Subcutaneous adipose tissue (tissue), 4 donors: ENCODE measurements around the gene NRF1. TPM values are rescaled to one million over a fixed set of nuclear protein-coding genes. Genes with fewer than 3 reads are reported as not detected.

Source experiments
- CTCF ChIP-seq: fragments of 450-650 bp; IDR thresholded peaks from one replicate; pipeline ENCODE4 v1.5.1; 2016; ENCODE audit warnings: low read depth, mild to moderate bottlenecking, control low read depth, antibody characterized with exemption, moderate library complexity
- total RNA-seq, 4 donors: library from RNA; depleted of rRNA; stranded (reverse); fragments of >200 nt; gene quantifications; one replicate each; pipeline ENCODE4 v1.1.0, GENCODE V29; 2016

The NRF1 gene
- total RNA-seq, 4 donors from 2014 or later: 12.8 to 26.7 (median 19.9) TPM

DNA sequence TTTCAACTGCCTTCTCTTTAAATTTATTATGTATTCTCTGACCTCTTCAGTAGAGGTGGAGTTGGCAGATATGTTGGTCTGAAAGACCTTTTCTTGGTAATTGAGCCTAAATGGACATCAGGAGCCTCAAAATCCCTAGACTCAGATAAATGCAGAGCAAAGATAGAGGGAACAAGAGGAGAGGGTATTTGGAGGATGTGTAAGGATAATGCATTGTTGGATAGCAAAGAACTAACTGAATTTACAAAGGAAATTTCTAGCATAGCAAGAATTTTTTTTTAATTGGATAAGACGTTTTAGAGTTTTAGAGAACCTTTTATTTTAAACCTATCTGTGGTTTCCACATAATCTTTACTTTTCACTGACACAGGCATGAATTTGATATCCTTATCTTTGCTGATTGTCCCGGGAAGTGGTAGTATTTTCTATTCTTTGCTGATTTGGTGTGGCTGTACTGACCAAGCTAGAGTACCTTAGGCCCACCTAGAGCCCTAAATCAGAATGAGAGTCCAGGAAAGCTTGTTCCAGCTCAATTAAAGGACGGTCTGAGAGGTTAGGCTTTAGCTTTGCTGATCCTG, 91.3 kb downstream of the NRF1 start:
- TF ChIP-seq CTCF: no peak

- no peak for TF ChIP-seq CTCF
Observed at GRCh38 chr7:129703751-129704150, 92.2 kb downstream of the NRF1 start.

- TF ChIP-seq CTCF: no peak
Observed at GRCh38 chr7:129707910-129708499, 96.5 kb downstream of the NRF1 start.

GRCh38 chr7:129713544-129713943, 102.0 kb downstream of the NRF1 start:
- no peak for TF ChIP-seq CTCF

DNA sequence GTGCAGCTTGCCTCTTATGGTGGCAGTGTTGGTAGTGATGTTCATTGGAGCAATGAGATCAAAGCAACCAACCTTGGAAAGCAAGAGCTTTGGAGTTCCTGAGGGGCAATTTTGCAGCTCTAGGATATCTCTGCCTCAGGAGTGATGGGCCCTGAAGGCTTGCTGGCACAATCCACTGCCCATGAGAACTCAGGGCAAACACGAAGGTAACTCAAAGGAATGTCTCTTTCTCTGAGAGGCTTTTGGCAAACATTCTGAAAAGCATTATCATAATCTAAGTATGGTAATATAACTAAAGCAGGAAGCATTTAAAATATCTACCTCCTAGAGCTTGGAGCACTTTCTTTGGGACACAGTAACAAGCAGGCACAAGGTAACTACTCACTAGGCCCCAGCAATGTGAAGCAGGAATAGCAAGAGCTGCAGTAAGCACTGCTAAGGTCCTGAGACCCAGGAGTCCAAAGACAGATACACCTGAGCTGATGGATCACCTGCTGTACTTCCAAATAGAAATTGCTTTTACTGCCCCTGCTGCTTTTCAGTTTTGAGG, 103.1 kb downstream of the NRF1 start:
- TF ChIP-seq CTCF: no peak

DNA sequence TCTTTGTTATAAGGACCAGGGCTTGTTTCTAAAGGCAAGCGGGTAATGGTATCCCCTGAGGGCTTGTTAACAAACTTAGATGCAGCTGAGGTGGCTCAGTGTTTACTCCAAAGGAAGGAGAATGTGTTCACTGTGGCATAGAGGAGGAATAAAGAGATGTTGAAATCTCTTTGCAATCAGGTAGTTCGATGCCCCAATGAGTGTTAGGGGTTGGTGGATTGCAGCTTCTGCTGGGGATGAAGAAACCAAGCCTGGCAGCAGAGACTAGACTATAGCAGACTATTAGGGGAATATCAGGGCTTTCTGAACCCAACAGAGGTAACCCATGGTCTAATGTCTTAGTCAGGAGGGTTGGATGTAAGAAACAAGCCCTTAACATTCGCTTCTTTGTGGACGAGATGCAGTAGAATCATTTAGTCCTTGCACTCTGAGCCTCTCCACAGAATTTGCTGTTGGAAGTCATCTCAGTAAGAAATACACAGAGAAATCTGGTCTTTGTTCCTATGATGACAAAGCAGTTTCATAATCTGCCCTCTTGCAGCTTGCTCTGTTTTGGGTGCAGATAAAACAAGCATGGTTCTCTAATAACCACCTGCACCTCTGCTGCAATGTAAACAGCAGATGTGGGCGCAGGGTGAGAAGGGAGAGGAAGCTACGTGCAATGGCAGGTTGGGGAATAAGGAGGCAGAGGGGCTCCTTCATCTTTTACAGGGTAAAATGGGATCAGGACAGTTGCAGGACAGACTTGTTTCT, 108.6 kb downstream of the NRF1 start:
- TF ChIP-seq CTCF: no peak

DNA sequence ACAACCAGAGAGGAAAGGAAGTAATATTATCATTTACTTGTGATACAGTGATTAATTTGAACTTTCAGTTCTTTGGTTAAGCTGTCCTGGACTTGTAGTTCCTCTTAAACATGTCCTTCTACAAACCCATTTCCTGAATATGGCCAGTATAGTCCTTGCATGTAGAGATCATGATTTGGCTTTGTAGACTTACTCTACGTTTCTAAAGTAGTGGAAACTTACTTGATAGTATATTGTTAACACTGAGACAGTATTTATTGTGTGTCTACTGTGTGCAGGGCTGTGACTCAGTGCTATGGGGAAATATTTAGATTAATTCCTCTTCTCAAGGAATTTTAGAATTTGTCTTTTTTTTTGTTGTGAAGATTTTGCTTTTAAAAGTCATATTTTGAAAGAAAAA, 109.5 kb downstream of the NRF1 start:
- no peak for TF ChIP-seq CTCF
